PC-3 (cell line): ENCODE data around the gene INPP5D. TPM values are rescaled to one million over a fixed set of nuclear protein-coding genes. Genes with fewer than 3 reads are reported as not detected.

ENCODE experiments used
- ATAC-seq: fragments of 200-7000 bp; cut with Tn5 transposase; 2 replicates; pipeline ENCODE4 v1.9.1; 2020; ENCODE audit warnings: mild to moderate bottlenecking, moderate library complexity
- BruUV-seq: library from RNA; stranded (reverse); fragments of 400-500 nt; replicated peaks from 2 replicates; lab custom pipeline; 2021; lab: Mats Ljungman, UMichigan
- CTCF ChIA-PET: fragments of 300-600 bp; sonication (Branson Sonifier 250); formaldehyde crosslinking; loops from one replicate; lab custom pipeline; 2022; ENCODE audit warnings: antibody characterized with exemption; lab: Charles Lee
- POLR2A ChIA-PET: fragments of 300-600 bp; sonication (Branson Sonifier 250); formaldehyde crosslinking; loops from one replicate; lab custom pipeline; 2022; ENCODE audit warnings: antibody characterized with exemption; ENCODE audit not compliant: unreplicated experiment; lab: Charles Lee
- DNase-seq: peaks from one replicate; pipeline ENCODE4 v3.0.0-alpha.2; 2015
- H2AFZ ChIP-seq: fragments of 300-600 bp; sonication (generic); 2 replicates; pipeline ENCODE4 v1.6.0; 2016; ENCODE audit warnings: antibody characterized with exemption, low read length
- H3F3A ChIP-seq: fragments of 300-600 bp; sonication (generic); one replicate; pipeline ENCODE4 v1.6.0; 2017; ENCODE audit warnings: antibody characterized with exemption, low read length, control low read depth, mild to moderate bottlenecking; ENCODE audit not compliant: unreplicated experiment
- H3K27ac ChIP-seq: fragments of 300-600 bp; sonication (generic); 2 replicates; pipeline ENCODE4 v1.5.1; 2016; ENCODE audit warnings: mild to moderate bottlenecking, low read length
- H3K27me3 ChIP-seq: fragments of 300-600 bp; sonication (generic); 2 replicates; pipeline ENCODE4 v1.6.1; 2016; ENCODE audit warnings: low read length, mixed read lengths
- H3K36me3 ChIP-seq: fragments of 300-600 bp; sonication (generic); 2 replicates; pipeline ENCODE4 v1.6.1; 2016; ENCODE audit warnings: low read depth, mixed run types, low read length, mixed read lengths
- H3K4me1 ChIP-seq: fragments of 300-600 bp; sonication (generic); 2 replicates; pipeline ENCODE4 v1.5.1; 2016; ENCODE audit warnings: low read length; ENCODE audit not compliant: insufficient read depth
- H3K4me2 ChIP-seq: fragments of 300-600 bp; sonication (generic); 2 replicates; pipeline ENCODE4 v1.6.0; 2016; ENCODE audit warnings: low read length
- H3K4me3 ChIP-seq: fragments of 300-600 bp; sonication (generic); 2 replicates; pipeline ENCODE4 v1.5.1; 2016; ENCODE audit warnings: mild to moderate bottlenecking, low read length, mixed read lengths
- H3K79me2 ChIP-seq: fragments of 300-600 bp; sonication (generic); 2 replicates; pipeline ENCODE4 v1.6.1; 2017; ENCODE audit warnings: low read length, mixed read lengths
- H3K9ac ChIP-seq: fragments of 300-600 bp; sonication (generic); 2 replicates; pipeline ENCODE4 v1.6.0; 2016; ENCODE audit warnings: mild to moderate bottlenecking, low read length
- H3K9me2 ChIP-seq: fragments of 300-600 bp; sonication (generic); replicated peaks from 2 replicates; pipeline ENCODE4 v1.6.1; 2016; ENCODE audit warnings: mixed run types, low read length, mixed read lengths
- H3K9me3 ChIP-seq: fragments of 300-600 bp; sonication (generic); 2 replicates; pipeline ENCODE4 v1.6.1; 2016; ENCODE audit warnings: low read length, mixed read lengths
- H4K20me1 ChIP-seq: fragments of 300-600 bp; sonication (generic); 2 replicates; pipeline ENCODE4 v1.6.1; 2016; ENCODE audit warnings: low read length, mixed read lengths
- EZH2 ChIP-seq: fragments of 300-600 bp; sonication (generic); IDR thresholded peaks from one replicate; pipeline ENCODE4 v1.6.1; 2017; ENCODE audit warnings: antibody characterized with exemption, mild to moderate bottlenecking, low read length; ENCODE audit not compliant: unreplicated experiment
- EZH2phosphoT487 ChIP-seq: fragments of 300-600 bp; sonication (generic); IDR thresholded peaks from 2 replicates; pipeline ENCODE4 v1.6.1; 2018; ENCODE audit warnings: mild to moderate bottlenecking, antibody characterized with exemption, low read length, borderline replicate concordance
- intact Hi-C: fragments of 100-400 bp; cut with micrococcal nuclease; formaldehyde crosslinking; loops from 2 replicates; pipeline ENCODE4 v1.9.0; 2023
- total RNA-seq: library from RNA; depleted of rRNA; stranded (reverse); fragments of >200 nt; gene quantifications from 2 replicates; pipeline ENCODE4 v1.2.3, GENCODE V29; 2014
- TF ChIP-seq, protein P1 (sequence below): fragments of 300-600 bp; sonication (generic); conservative IDR thresholded peaks from 2 replicates; pipeline ENCODE4 v1.5.1; 2017; ENCODE audit warnings: antibody characterized with exemption, low read depth, mild to moderate bottlenecking, low read length

The INPP5D gene
- total RNA-seq, 1 experiment from 2014 or later, result 0.26 TPM

- ATAC-seq, result no peak
- intact Hi-C loops, result no loop called here
- Histone ChIP-seq H3K27ac (no peak overlapping the region), H2AFZ (no peak overlapping the region), H3K27me3 (no peaks in the 10 kb centered on the region), H3F3A (no peaks in the 10 kb centered on the region), H3K4me1 (no peaks in the 10 kb centered on the region), H3K9me2 (no peaks in the 10 kb centered on the region), H4K20me1 (no peaks in the 10 kb centered on the region), H3K79me2 (no peaks in the 10 kb centered on the region), H3K4me2 (no peak overlapping the region), H3K36me3 (no peaks in the 10 kb centered on the region), H3K4me3 (no peak overlapping the region), H3K9me3 (no peaks in the 10 kb centered on the region), H3K9ac (no peak overlapping the region)
- DNase-seq, result no peak
- BruUV-seq, result no TSS peak
- ChIA-PET CTCF (no interaction called here), POLR2A (no interaction called here)
- TF ChIP-seq EZH2 (no peak), EZH2phosphoT487 (no peak)
- TF ChIP-seq, protein P1, sequence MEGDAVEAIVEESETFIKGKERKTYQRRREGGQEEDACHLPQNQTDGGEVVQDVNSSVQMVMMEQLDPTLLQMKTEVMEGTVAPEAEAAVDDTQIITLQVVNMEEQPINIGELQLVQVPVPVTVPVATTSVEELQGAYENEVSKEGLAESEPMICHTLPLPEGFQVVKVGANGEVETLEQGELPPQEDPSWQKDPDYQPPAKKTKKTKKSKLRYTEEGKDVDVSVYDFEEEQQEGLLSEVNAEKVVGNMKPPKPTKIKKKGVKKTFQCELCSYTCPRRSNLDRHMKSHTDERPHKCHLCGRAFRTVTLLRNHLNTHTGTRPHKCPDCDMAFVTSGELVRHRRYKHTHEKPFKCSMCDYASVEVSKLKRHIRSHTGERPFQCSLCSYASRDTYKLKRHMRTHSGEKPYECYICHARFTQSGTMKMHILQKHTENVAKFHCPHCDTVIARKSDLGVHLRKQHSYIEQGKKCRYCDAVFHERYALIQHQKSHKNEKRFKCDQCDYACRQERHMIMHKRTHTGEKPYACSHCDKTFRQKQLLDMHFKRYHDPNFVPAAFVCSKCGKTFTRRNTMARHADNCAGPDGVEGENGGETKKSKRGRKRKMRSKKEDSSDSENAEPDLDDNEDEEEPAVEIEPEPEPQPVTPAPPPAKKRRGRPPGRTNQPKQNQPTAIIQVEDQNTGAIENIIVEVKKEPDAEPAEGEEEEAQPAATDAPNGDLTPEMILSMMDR, result no peak
Measured at GRCh38 chr2:233080836-233081229, 20.7 kb downstream of the INPP5D start.

- Histone ChIP-seq H3K9ac (no peak overlapping the region), H3K36me3 (no peaks in the 10 kb centered on the region), H3K4me2 (no peak overlapping the region), H3K4me1 (no peaks in the 10 kb centered on the region), H3F3A (no peaks in the 10 kb centered on the region), H3K27ac (no peak overlapping the region), H4K20me1 (no peaks in the 10 kb centered on the region), H3K9me3 (no peaks in the 10 kb centered on the region), H3K27me3 (no peaks in the 10 kb centered on the region), H3K4me3 (no peak overlapping the region), H3K79me2 (no peaks in the 10 kb centered on the region), H2AFZ (no peak overlapping the region), H3K9me2 (no peaks in the 10 kb centered on the region)
- ChIA-PET POLR2A (no interaction called here), CTCF (no interaction called here)
- DNase-seq (no peak), ATAC-seq (no peak)
- TF ChIP-seq EZH2phosphoT487, result no peak
- TF ChIP-seq, protein P1, result no peak
- TF ChIP-seq EZH2, result no peak
- intact Hi-C loops, result no loop called here
- BruUV-seq, result no TSS peak
Measured at GRCh38 chr2:233081232-233081730, 21.1 kb downstream of the INPP5D start.

DNA sequence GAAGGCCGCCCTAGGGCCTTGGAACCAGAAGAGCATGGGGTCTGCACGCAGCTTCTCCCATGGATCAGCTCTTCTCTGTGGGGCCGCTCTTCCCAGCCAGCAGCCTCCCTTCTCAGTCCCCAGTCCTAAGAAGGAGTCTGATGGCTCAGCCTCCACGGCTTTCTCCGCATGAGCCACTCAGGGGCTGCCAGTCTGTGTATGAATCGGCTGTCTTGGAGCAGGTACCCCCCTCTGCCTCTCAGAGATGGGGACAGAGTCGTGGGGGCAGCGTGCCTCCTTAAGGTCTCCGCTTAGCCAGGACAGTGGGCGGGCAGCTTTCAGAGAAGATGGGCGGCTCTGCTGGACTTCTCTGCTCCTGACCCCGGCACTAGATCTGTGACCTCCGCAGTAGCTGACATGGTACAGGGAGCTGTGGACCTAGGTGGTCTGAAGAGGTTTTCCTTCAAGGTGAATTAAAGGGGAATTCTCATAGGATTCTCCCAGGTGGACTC, 21.6 kb downstream of the INPP5D start:
- Histone ChIP-seq H2AFZ (no peak overlapping the region), H3K27me3 (no peaks in the 10 kb centered on the region), H3K36me3 (no peaks in the 10 kb centered on the region), H3K9me2 (no peaks in the 10 kb centered on the region), H3K4me2 (no peak overlapping the region), H4K20me1 (no peaks in the 10 kb centered on the region), H3K4me1 (peaks cover 4% of the 10 kb centered on the region), H3K4me3 (no peak overlapping the region), H3K9me3 (no peaks in the 10 kb centered on the region), H3F3A (no peaks in the 10 kb centered on the region), H3K9ac (no peak overlapping the region), H3K79me2 (no peaks in the 10 kb centered on the region), H3K27ac (no peak overlapping the region)
- ATAC-seq (no peak), DNase-seq (no peak)
- POLR2A ChIA-PET, result no interaction called here
- BruUV-seq, result no TSS peak
- intact Hi-C loops, result no loop called here
- no peak for TF ChIP-seq EZH2
- TF ChIP-seq EZH2phosphoT487, result no peak
- TF ChIP-seq, protein P1, result no peak
- CTCF ChIA-PET, result no interaction called here
